NCI-H748 (cell line): ENCODE results near the gene FAM13C.

ENCODE experiments used
- DNase-seq: peaks from one replicate; lab custom pipeline; 2025; ENCODE audit not compliant: unreplicated experiment; lab: John Stamatoyannopoulos, UW

Gene FAM13C

DNA sequence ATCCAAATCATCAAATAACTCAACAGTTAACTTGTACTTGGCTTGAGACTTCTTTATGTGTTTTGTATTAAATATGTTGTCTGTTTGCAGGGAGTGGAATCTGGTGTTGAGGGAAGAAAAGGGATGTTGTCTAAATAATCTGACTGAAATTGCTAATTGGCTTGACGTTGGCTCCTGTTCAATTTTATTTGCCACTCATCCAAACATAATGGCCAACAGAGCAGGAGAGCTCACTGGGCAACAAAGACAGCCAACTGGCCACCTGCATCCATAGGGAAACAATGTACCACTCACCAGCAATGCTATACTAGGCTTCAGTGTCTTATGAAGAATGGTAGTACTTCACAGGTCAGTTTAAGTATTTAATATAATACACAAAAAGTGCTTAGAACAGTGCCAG, 80.5 kb downstream of the FAM13C start:
- peak; percentile 41 for DNase-seq

DNA sequence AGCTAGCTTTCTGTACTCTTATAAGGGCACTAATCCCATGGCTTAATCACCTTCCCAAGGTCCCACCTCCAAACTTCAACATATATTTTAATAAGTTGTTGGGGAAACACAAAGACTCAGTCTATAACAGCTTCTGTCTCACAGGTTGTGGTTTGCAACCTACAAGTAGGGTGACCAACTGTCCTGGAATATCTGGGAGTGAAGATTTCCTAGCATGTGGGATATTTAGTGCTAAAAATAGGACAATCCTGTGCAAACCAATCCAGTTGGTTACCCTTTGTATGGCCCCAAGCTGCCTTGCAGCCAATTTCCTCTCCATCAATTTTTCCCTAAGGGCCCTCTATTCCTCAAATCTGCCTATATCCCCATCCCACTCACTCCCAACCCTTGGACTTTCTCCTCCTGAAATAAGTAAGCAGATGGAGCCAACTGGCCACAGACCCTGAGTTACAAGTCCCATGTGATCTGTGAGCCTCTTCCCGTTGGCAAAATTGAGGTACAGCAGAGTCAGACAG, 82.3 kb downstream of the FAM13C start:
- DNase-seq: no peak

DNA sequence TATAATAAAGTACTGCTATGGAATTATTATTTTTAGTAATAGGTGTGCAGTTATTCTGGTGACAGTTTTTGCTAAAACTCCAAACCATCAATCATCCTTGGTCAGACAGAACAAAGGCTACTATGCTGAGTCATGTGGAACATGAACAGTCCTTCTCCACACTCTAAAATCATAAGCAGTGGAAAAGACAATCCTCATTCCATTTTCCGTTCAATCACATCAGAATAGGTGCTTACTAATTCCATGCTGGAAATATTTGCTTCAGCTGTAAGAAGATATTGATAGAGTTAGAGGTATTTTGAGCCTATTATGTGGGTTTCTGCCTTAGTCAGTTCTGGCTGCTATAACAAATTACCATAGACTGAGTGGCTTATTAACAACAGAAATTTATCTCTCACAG, 82.9 kb downstream of the FAM13C start:
- no peak for DNase-seq

DNA sequence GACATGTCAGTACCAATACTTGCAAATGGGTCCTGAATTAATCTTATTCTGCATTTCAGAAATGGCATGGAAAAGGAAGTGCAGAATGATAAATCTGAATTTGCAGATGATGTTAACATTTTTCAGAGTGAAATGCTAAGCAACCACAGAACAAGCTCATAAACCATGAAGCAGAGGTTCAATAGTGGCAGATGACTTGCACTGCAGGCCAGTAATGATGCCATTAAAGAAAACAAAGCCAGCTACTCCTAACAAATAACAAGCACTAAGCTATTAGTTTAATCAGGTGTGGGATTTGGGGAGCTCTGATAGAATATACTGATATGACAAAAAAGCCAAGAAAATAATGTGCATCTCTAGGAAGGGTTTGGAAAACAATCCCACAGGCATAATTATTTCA, 85.4 kb downstream of the FAM13C start:
- DNase-seq: peak; percentile 31

DNA sequence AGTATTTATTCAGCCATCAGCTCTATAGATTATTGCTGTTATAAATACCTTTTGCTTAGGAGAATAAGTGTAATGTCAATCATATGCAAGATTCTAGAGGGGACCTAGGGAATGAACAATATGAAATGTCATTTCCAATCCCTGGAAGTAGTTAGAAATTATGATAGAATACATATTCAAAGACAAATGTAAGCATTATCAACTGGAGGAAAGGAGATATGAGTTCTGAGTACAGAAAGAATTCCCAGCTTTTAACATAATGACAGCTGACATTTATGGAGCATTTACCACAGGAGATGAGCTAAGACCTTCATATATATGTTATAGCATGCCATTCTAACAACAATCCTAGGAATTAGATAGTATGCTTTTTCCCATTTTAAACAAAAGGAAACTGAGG, 86.2 kb downstream of the FAM13C start:
- no peak for DNase-seq

DNA sequence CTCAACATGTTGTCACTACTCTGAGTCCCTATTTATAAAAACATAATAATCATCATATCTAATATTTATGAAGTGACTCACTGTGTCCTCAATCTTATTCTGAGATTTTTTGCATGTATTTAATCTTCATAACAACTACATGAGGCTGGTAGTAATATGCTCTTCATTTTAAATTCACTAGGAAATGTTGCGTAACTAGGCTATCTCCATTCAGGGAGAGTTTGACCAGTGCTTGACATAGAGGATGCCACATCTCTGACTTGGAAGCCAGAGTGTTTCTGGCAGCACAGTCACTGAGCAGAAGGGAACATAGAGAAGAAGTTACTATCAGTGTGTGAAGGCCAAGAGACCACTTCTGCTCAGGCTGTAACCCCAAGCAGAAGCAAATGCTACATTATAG, 88.9 kb downstream of the FAM13C start:
- no peak for DNase-seq

DNA sequence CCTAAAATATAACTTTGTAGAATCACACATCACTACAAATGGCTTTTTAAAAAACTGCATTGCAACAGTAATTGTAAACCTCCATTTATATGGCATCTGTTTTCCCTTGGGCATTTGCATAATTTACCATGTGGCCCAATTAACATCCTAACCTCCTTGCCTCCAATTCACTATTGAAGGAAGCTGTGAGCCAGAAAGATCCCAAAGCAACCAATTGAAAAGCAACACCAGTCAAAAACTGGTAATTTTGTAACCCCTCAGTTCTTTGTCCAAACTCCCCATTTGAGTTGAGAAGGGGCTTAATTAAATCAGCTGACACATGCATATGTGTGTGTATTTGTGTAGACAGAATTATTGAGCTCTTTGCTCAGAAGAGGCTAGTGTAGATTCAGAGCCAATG, 90.3 kb downstream of the FAM13C start:
- no peak for DNase-seq

DNA sequence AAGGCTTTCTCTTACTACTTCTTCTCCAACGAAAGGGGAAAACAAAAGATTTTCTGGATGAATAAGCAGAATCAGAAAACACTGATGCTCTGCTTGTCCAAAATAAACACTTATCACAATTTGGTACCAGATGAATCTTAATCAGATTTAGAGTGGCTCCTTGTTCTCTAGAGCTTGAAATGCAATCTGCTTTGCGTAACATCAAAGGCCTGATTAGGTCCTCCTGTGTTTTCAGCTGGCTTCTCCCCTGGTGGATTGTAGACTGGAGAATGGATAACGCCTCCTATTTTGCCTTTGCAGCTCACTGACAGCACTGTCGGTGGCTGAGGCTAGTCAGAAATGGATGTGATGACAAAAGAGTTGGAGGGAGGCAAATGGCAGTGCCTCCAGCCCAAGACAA, 91.2 kb downstream of the FAM13C start:
- DNase-seq: no peak

DNA sequence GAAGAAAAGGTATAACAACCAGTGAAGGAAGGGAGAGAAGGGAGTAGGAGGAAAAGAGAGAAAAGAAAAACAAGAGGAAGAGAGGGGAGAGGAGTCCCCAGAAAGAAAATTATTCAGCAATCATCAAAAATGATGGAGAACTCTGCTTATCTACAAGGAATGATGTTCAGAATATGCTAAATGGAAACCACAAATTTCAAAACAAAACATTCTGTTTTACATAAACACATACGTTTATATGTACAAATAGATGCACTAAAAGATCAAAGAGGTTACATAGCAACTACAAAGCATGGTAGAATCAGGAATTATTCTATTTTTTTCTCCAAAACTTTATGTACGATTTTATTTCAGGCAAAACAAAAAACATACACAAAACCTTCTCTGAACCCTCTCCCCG, 91.9 kb downstream of the FAM13C start:
- no peak for DNase-seq

DNA sequence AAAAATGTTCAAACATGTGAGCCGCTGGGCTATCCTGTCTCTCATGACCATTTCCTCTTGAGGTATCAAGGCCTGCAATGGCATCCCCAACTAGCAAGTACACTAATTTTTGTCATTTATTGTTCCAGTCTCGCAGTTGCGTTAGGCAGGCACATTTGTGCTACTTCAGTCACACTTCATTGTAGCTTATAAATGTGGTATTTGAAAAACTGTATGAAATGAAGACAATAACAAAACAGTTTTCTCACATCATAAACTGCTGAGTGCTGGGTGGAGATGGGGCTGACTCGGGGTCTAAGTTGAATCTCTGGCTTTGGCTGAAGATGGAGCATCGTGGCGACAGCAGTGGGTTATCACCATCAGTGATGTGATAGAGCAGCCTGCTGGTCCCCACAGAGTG, 92.7 kb downstream of the FAM13C start:
- DNase-seq: no peak

DNA sequence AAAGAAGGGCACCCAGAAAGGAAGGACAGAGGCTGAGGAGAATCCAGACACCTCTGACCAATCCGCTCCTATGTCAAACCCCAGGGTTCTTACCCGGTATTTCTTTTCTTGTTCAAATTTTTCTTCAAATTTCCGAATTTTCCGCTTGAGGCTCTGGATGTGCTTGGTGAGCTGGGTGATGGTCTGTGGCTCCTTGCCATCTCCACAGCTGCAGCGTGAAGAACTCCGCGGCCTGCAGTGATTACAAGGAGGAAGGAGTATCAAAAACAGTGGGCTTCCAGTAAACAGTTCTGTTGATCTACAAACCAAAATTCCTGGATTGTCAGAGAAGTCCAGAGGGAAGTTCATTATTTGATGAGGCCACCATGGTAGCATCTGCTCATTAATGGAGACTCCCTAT, 93.9 kb downstream of the FAM13C start:
- no peak for DNase-seq

DNA sequence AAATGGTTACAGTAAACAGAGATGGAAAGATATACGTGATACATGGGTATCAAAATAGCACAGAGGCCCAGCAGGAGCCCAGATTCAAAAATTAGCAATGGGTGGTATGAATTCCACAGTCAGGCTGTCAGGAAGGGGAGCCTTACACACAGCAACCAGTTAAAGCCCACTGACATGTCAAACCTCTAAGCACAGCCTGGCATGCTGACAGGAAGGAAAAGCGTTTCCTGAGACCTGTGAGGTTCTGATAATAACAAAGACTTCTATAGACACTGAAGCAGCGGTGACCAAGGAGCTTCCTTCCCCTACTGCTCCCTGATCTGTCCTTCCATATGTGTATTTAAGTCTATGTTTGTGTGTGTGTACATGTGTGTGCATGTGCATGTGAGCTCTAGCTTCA, 96.0 kb downstream of the FAM13C start:
- no peak for DNase-seq

DNA sequence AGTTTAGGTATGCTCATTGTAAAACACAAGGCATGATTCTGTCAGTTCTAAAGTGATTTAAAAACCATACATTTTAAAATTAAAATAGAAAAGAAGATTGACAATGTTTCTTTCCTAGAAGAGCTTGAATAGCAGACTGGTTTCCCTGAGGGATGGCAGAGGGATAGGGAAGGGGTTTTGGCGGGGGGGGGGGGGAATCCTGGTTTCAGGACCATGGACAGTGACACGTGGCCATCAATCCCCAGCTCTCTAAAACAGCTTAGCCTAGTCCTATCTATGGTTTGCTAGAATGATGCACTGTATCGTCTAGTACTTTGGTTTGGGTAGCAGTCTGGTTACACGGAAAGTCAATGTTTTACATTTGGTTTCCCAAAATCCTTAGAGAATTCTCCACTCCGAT, 97.2 kb downstream of the FAM13C start:
- no peak for DNase-seq

DNA sequence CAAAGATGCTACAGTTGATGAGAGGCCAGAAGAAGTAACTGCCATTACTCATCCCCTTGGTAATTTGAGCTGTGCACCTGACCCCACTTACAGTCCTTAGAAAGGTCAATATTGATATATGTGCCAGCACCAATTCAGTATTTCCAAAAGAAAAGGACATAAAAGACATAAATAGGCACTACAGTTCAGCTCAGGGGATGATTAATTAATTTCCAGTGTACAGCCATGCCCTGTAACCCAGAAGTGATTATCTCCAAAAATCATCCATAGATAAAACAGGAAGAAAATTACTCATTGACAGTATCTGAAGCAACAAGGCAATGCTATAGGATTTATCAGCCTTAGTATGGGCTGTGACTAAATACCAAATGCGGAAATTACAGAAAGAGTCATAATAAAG, 103.5 kb downstream of the FAM13C start:
- DNase-seq: peak; percentile 77

DNA sequence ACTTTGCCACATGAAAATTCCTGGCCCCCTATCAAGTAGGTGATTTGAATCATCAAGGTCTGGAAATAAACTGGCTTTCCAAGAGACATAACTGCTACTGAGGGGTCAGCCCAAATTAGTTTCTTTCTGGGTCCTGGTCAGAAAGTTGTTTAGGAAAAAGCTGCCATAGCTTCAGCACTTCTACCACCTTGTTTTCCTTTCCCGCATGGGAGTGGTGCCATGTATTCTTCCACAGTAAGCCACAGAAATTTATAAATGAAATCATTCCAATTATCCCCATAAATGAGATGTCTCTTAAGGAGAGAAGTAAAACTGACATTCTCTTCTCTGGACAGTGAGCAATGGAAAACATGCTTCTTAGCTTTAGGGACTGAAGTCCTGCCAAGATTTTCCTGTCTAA, 105.1 kb downstream of the FAM13C start:
- DNase-seq: no peak

DNA sequence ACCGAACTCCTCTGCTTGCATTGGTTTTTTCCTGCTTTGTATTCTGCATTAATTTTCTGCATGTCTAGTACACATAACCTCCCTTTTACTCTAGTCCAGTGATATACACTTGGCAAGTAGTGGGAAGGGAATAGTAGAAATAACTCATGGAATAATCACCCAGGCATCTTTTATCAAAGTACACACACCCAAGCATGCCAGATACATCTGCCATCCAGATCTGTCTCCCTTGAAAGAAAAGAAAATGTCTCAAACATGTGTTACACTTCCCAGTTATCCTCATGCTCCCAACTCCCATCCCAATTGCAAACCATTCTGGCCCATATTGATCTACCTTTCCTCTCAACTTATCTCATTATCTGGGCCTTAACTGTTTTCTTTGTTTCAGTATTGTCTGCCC, 106.9 kb downstream of the FAM13C start:
- no peak for DNase-seq

DNA sequence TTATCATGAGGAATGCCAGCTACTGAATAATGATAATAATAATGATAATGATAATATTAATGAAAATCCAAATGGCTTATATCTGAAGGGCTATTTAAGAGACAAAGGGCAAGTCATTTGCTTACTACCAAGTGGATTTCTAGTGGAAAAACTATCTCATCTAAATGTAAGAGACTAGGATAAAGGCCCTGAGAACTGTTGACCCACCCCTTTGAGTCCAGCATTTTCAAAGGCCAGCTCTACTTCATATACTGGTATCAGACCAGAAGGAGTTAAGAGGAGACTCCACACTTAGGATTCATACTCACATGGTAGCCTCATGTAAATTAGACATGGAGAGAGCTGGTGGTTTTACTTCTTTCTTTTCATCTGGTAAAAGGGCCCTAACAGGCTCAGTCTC, 109.9 kb downstream of the FAM13C start:
- DNase-seq: no peak

DNA sequence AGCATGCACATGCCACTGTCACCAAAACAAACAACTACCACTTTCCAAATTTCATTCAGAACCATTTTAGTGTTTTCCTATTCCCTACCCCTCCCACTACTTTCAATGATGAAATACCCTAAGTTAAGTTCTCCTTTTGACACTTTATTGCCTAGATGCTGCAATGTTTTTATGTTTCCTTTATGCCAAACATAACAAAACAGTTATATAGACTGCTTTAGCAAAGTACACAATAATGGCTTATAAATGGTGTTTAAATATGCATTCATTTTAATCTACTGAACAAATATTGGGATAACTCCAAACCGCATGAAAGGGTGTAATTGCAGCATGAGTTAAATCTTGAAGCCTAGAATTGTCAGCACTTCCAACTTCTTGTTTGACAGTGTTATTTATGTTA, 116.7 kb downstream of the FAM13C start:
- peak; percentile 21 for DNase-seq

DNA sequence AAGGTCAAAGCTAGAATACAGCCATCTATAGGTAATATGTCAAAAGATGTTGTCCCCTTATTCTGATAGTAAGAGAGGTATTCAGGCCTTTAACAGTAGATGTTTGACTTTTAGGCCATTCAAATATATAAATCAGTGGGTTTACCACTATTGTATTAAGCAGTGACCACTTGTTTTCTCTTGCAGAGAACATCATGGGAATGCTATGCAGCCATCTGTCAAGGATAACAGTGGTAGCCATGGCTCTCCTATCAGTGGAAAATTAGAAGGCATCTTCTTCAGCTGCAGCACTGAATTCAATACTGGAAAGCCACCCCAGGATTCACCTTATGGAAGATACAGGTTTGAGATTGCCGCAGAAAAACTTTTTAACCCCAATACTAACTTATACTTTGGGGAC, 117.5 kb downstream of the FAM13C start:
- no peak for DNase-seq

DNA sequence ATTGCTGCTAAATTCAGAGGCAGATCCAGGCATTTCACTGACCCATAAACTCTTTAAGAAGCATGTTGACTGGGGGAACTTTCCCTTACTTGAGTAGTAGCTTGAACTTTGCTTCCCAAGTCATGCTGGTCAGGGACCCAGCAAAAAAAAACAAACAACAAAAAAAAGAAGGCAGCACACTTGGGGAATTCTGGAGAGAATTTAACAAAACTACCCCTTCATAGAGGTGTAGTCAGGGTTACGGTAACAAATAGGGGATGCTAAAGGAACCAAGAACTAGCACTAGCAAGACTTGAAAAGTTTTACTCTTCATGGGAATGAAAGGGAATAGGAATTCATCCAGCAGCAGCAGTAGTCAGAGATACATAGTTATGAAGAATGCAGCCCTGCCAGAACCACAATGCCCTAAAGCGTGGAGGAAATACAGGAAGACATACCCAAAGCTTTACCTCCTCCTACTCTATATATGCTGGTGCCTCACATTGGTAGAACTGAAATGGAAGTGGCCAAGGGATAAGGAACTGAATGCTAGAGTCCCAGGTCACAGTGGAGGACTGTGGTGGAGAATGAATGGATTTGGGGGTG, 118.6 kb downstream of the FAM13C start:
- DNase-seq: no peak

DNA sequence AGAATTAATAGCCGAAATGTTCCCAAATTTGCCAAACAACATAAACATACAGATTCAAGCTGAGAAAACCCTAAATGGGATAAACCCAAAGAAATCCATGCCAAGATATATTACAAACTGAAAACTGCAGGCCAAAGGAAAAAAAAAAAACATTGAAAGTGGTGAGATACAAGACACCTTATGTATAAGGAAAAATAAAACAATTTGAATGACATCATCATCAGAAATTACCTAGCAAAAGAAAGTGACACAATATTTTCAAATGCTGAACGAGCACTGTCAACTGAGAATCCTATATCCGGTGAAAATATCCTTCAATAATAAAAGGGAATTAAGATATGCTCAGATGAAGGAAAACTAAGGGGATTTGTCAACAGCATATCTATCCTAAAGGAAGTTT, 119.4 kb downstream of the FAM13C start:
- DNase-seq: no peak

DNA sequence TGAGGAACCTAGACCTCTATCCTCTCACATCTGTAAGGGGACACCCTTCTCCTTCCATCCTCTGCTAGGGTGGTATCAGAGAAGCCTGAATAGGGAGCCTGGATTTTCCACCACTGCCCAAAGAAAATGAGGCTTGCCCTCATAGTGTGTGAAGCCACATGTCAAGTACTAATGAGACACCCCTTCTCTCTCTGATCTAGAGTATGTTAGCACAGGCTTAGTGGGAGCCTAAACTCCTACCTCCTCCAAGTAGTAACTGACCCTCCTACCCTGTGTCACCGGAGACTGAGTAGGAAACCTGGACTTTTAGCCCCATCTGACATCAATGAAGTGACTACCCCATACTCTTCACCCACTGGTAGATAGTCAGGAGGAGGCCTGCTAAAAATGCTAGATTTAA, 120.3 kb downstream of the FAM13C start:
- no peak for DNase-seq

DNA sequence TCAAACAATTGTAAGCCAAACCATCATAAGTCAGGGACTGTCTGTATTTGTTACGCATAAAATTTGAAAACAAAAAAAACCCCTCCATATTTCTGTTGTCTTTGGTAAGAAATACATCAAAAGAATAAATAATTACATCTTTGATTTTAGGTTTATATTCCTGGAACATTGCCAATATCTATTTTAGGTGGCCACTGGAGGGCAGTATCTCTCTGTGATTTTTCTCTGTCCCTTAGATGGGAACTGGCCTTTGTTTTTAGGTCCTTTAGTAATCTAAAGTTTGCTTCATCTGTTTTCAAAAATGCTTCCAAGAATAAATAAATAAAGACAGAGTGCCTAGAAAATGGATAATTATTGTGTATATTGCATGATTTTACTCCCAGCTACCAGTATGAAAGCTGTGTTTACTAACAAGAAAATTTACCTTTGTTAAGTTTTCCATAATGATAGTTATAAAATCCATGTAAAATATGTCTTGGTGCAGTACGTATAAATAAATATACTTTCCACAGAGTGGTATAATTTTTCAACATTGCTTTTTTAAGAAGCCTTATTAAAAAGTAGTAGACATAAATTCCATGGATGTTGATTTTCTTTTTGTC, 121.7 kb downstream of the FAM13C start:
- DNase-seq: peak; percentile 37
